Subcutaneous adipose tissue (tissue), 4 donors: ENCODE measurements around the gene AKAIN1. TPM values are rescaled to one million over a fixed set of nuclear protein-coding genes. Genes with fewer than 3 reads are reported as not detected.

Experiments used
- total RNA-seq, 4 donors: library from RNA; depleted of rRNA; stranded (reverse); fragments of >200 nt; gene quantifications; one replicate each; pipeline ENCODE4 v1.1.0, GENCODE V29; 2016
- TF ChIP-seq, protein P1 (sequence below): fragments of 450-650 bp; IDR thresholded peaks from one replicate; pipeline ENCODE4 v1.5.1; 2016; ENCODE audit warnings: low read depth, mild to moderate bottlenecking, control low read depth, antibody characterized with exemption, moderate library complexity

Gene AKAIN1
- total RNA-seq, 4 donors from 2014 or later, result 2.9 TPM; not detected in 3

DNA sequence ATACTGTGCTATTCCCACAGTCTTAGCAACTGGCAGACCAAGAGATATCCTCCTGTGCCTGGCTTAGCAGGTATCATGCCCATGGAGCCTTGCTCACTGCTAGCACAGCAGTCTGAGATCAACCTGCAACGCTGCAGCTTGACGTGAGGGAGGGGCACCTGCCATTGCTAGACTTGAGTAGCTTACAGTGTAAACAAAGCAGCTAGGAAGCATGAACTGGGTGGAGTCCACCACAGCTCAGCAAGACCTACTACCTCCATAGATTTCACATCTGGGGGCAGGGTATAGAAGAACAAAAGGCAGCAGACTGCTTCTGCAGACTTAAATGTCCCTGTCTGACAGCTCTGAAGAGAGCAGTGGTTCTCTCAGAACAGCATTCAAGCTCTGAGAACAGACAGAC is 74.8 kb downstream of the AKAIN1 start:
- TF ChIP-seq, protein P1, sequence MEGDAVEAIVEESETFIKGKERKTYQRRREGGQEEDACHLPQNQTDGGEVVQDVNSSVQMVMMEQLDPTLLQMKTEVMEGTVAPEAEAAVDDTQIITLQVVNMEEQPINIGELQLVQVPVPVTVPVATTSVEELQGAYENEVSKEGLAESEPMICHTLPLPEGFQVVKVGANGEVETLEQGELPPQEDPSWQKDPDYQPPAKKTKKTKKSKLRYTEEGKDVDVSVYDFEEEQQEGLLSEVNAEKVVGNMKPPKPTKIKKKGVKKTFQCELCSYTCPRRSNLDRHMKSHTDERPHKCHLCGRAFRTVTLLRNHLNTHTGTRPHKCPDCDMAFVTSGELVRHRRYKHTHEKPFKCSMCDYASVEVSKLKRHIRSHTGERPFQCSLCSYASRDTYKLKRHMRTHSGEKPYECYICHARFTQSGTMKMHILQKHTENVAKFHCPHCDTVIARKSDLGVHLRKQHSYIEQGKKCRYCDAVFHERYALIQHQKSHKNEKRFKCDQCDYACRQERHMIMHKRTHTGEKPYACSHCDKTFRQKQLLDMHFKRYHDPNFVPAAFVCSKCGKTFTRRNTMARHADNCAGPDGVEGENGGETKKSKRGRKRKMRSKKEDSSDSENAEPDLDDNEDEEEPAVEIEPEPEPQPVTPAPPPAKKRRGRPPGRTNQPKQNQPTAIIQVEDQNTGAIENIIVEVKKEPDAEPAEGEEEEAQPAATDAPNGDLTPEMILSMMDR, result no peak

DNA sequence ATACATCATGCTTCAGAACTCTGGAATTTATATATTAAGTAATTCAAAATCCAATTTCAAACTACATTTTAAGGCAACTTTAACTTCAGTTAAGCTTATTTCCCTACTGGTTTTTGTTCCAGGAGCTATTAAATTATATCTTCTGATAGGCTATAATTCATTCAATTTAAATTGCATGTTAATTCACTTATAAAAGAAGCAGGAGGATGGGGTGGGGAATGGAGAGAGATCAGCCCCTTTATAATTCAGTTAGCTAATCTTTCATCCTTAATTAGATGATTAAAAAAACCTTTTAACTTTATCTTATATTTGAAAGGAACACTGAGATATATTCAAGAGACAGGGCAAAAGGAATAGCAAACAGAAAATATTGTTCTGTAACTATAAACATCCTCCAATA is 86.8 kb downstream of the AKAIN1 start:
- TF ChIP-seq, protein P1, result no peak

DNA sequence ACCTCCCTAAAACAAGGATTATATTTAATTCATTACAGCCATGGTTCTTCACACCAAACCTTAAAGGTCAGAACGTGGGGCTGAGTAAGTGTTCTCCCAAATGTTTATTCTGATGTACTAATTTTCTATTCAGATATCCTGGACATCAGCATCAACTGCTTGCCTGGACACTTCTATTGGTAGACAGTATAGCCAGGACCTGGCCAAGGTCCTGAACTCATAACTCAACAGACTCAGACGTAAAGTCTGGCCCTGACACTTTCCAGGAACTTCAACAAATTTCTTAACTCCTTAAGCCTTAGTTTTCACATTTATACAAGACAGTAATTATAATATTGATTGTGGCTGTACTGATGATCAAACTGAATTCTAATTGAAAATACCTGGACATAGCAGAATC is 89.1 kb downstream of the AKAIN1 start:
- TF ChIP-seq, protein P1, result no peak

DNA sequence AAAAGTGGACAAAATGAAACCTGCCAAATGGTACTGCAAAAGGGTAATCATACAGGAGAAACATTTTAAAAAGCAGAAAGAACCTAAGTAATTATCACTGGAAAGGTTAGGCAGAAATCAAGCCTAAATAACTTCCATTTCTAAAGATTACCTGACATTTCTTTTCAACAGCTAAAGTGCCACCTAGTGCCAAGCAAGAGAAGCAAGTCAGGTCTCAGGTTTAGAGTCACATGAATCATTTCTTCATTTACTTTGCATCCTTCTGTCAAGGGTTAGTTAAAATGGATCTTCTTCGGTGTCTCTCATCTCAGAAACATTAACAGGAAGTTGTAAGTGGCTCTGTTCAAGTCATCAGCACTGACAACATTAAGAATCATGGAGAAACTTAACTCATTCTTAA is 90.3 kb downstream of the AKAIN1 start:
- TF ChIP-seq, protein P1, result no peak

DNA sequence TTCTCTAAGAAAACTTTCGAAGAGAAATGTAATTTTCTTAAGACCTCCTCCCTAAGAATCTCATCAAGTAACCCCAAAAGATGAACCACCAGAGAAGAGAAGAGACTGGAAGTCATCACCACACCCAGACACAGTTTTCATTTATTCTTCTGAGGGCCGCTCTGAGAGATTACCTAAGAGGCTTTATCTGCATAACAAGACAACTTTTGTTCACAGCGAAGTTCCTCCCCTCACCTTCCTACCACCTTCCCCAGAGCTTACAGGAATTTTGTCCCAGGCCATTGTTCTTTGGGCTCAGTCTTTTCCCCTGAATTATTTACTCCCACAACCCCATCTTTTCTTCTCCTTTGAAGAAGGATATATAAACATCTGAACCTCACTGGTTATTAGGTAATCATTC is 92.8 kb downstream of the AKAIN1 start:
- TF ChIP-seq, protein P1, result no peak

DNA sequence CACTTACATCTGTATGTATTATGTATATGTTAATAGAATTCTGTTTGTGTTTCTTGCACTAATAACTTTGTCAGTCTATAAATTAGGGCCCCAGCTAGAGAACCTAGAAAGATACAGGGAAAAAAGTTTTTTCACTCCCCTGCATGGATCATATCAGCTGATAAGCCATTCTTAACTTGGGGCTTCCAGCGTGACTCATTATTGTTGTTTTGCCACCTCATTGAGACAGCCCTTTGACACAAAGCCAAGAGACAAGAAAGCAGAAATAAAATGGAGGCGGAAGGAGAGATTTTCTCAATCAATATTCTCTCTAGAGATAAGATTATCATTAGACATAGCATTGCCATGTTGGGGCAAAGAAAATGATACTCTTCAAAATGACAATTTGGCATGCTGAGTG is 93.4 kb downstream of the AKAIN1 start:
- TF ChIP-seq, protein P1, result no peak

DNA sequence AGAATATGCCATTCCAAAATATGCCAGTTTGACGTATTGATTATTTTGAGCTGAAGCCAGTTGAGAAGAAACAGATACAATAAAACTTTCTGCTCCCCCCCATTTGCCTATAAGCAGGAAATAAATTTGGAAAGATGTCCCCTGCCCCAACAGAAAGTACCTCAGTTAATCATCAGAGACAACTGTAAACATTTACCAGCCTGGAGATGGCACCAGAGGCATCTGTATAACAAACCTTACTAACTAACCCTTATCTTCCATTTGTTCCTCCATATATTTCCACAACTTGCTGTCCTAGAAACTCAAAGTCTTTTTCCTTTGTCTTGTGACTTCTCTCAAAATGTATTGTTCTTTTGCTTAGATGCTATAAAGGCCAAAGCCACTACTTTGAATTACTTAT is 93.8 kb downstream of the AKAIN1 start:
- TF ChIP-seq, protein P1, result no peak
